HepG2 (cell line): ENCODE data around the gene ZCCHC24. TPM values are rescaled to one million over a fixed set of nuclear protein-coding genes. Genes with fewer than 3 reads are reported as not detected.

Experiments
- ATF7 ChIP-seq, 2 experiments: fragments of 450-650 bp in 1 of 2; sonication (generic) in 1 of 2; formaldehyde crosslinking in 1 of 2; IDR thresholded peaks; 2 replicates each; pipeline versions ENCODE4 v1.4.0 to v1.6.1; 2016 to 2020; ENCODE audit warnings: antibody characterized with exemption in 1 of 2, mild to moderate bottlenecking in 1 of 2, missing genetic modification reagents in 1 of 2
- CAMTA2 ChIP-seq: sonication (generic); formaldehyde crosslinking; IDR thresholded peaks from 2 replicates; pipeline ENCODE4 v1.4.0; 2020; ENCODE audit warnings: mild to moderate bottlenecking, missing genetic modification reagents, borderline replicate concordance
- EZH2 ChIP-seq: conservative IDR thresholded peaks from 2 replicates; pipeline ENCODE4 v1.6.1; 2012; ENCODE audit warnings: mild to moderate bottlenecking, low read depth, low read length, moderate library complexity
- FOXP1 ChIP-seq, 2 experiments: fragments of 450-650 bp in 1 of 2; IDR thresholded peaks; 2 replicates each; pipeline ENCODE4 v1.6.1; 2017 to 2018; ENCODE audit warnings: antibody characterized with exemption in 1 of 2
- KDM4B ChIP-seq: sonication (generic); formaldehyde crosslinking; IDR thresholded peaks from 2 replicates; pipeline ENCODE4 v1.4.0; 2020; ENCODE audit warnings: missing genetic modification reagents
- MAZ ChIP-seq, 2 experiments: sonication (generic) in 1 of 2; formaldehyde crosslinking in 1 of 2; IDR thresholded peaks; 2 replicates each; pipeline versions ENCODE4 v1.5.0 to v1.6.1; 2012 to 2020; ENCODE audit warnings: low read depth in 2 of 2, mild to moderate bottlenecking in 2 of 2, borderline replicate concordance in 1 of 2, improper control_type of control experiment in 1 of 2, low read length in 1 of 2, missing genetic modification reagents in 1 of 2, moderate library complexity in 1 of 2
- MEIS1 ChIP-seq: sonication (generic); formaldehyde crosslinking; IDR thresholded peaks from 2 replicates; pipeline ENCODE4 v1.9.0; 2021; ENCODE audit warnings: mild to moderate bottlenecking, missing genetic modification reagents, moderate library complexity, borderline replicate concordance
- MTF2 ChIP-seq: sonication (generic); formaldehyde crosslinking; IDR thresholded peaks from 2 replicates; pipeline ENCODE4 v1.5.0; 2020; ENCODE audit warnings: missing genetic modification reagents, borderline replicate concordance
- NR2F6 ChIP-seq, 2 experiments: IDR thresholded peaks; 2 replicates each; pipeline ENCODE4 v1.6.1; 2016; ENCODE audit warnings: antibody characterized with exemption in 1 of 2, mild to moderate bottlenecking in 1 of 2
- PITX1 ChIP-seq: sonication (generic); formaldehyde crosslinking; IDR thresholded peaks from 2 replicates; pipeline ENCODE4 v1.5.1; 2020; ENCODE audit warnings: mild to moderate bottlenecking, missing genetic modification reagents
- PRPF4 ChIP-seq: fragments of 200-400 bp; formaldehyde crosslinking; IDR thresholded peaks from 2 replicates; pipeline ENCODE4 v1.6.1; 2016; ENCODE audit warnings: low read length, low read depth; ENCODE audit not compliant: poor library complexity, severe bottlenecking
- RELA ChIP-seq: sonication (generic); formaldehyde crosslinking; IDR thresholded peaks from 2 replicates; pipeline ENCODE4 v1.4.0; 2020; ENCODE audit warnings: missing genetic modification reagents
- SAP130 ChIP-seq: IDR thresholded peaks from 2 replicates; pipeline ENCODE4 v1.6.1; 2016; ENCODE audit warnings: low read depth
- SOX6 ChIP-seq, 2 experiments: fragments of 450-650 bp in 1 of 2; sonication (generic) in 1 of 2; formaldehyde crosslinking in 1 of 2; IDR thresholded peaks; 2 replicates each; pipeline versions ENCODE4 v1.4.0 to v1.6.1; 2017 to 2020; ENCODE audit warnings: antibody characterized with exemption in 1 of 2, mild to moderate bottlenecking in 1 of 2, missing genetic modification reagents in 1 of 2
- ZNF292 ChIP-seq: sonication (generic); formaldehyde crosslinking; IDR thresholded peaks from 2 replicates; pipeline ENCODE4 v1.8.1; 2022; ENCODE audit warnings: mild to moderate bottlenecking, low read depth, missing genetic modification reagents, borderline replicate concordance
- ZNF3 ChIP-seq: IDR thresholded peaks from 2 replicates; pipeline ENCODE4 v1.7.0; 2017; ENCODE audit warnings: inconsistent platforms
- polyA plus RNA-seq, 8 experiments: library from polyadenylated mRNA; depleted of rRNA in 3 of 8; stranded (reverse) in 7 of 8; unstranded in 1 of 8; fragments of >200 nt; fragmentation: Illumina TruSeq in 4 of 8; extraction: Trizol in 4 of 8; gene quantifications; 2 replicates each; pipeline versions ENCODE4 v1.2.1 to v1.2.3, GENCODE V29; 2011 to 2016; ENCODE audit warnings: low read depth in 4 of 8, missing spikeins in 1 of 8, mixed read lengths in 1 of 8; ENCODE audit not compliant: insufficient read depth in 1 of 8
- total RNA-seq, 5 experiments: library from RNA; depleted of rRNA; stranded (reverse); fragments of >200 nt; fragmentation: Illumina TruSeq; extraction: Trizol; gene quantifications; 2 replicates each; pipeline ENCODE4 v1.2.3, GENCODE V29; 2016; ENCODE audit warnings: low read depth in 1 of 5
- TF ChIP-seq, protein P1 (sequence below): IDR thresholded peaks from 2 replicates; pipeline ENCODE4 v1.6.1; 2018; ENCODE audit warnings: missing genetic modification reagents, mild to moderate bottlenecking, missing compliant biosample characterization
- TF ChIP-seq, protein P2 (sequence below): conservative IDR thresholded peaks from 2 replicates; pipeline ENCODE4 v1.6.1; 2018; ENCODE audit warnings: missing genetic modification reagents
- TF ChIP-seq, protein P3 (sequence below): IDR thresholded peaks from 2 replicates; pipeline ENCODE4 v1.6.1; 2016; ENCODE audit warnings: missing compliant biosample characterization, missing genetic modification reagents, borderline replicate concordance
- TF ChIP-seq, protein P4 (sequence below): sonication (generic); formaldehyde crosslinking; IDR thresholded peaks from 2 replicates; pipeline ENCODE4 v1.8.1; 2023; ENCODE audit warnings: mild to moderate bottlenecking, moderate library complexity, missing genetic modification reagents
- TF ChIP-seq, protein P5 (sequence below): sonication (generic); formaldehyde crosslinking; IDR thresholded peaks from 2 replicates; pipeline ENCODE4 v1.4.0; 2020; ENCODE audit warnings: missing genetic modification reagents

ZCCHC24 gene
- total and polyA plus RNA-seq, 2 of the 13 experiments (the other 11 are each of a cell fraction or from before 2014, with no cell fraction given): 3.1 to 7.9 TPM

DNA sequence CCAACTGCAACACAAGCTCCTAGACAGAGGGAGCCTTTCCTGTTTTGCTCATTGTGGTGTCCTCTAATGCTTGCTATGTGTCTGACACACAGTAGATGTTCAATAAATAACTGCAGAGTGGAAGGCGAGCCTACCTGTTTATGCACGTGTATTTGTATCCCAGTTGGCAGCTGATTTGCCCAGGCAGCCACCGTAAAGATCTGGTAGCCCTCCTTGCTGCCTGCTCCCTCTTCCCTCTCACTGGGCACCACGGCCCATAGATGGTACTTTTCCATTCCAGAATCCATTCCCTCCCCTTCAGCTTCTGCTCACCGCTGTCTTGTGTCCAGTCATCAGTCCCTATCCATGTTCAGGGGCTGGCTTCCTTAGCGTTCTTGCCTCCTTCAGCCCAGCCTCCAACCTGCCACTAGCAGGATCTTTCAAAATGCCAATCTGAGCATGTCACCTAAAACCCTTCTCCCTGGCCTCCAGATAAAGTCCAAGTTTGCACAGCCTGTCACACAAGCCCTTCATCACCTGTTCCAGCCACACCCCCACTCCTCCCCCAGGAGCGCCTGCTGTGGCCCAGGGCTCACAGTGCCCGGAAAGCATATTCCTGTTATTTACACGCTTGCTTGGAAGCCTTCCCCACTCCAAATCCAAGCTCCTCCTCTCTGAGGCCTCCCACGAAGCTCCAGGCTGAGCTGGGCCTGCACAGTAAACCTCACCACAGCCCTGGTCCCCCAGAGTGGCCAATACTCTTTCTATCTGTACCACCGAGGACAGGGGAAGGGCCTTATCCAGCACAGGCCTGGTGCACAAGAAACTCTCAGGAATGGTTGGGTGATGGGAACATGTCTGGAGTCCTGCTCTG lies 21.0 kb downstream of the ZCCHC24 start (continued):
- TF ChIP-seq, protein P1, sequence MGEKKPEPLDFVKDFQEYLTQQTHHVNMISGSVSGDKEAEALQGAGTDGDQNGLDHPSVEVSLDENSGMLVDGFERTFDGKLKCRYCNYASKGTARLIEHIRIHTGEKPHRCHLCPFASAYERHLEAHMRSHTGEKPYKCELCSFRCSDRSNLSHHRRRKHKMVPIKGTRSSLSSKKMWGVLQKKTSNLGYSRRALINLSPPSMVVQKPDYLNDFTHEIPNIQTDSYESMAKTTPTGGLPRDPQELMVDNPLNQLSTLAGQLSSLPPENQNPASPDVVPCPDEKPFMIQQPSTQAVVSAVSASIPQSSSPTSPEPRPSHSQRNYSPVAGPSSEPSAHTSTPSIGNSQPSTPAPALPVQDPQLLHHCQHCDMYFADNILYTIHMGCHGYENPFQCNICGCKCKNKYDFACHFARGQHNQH: 0 out of 2 replicates have a peak, but pooled peaks have one; percentile 47
- TF ChIP-seq, protein P2, sequence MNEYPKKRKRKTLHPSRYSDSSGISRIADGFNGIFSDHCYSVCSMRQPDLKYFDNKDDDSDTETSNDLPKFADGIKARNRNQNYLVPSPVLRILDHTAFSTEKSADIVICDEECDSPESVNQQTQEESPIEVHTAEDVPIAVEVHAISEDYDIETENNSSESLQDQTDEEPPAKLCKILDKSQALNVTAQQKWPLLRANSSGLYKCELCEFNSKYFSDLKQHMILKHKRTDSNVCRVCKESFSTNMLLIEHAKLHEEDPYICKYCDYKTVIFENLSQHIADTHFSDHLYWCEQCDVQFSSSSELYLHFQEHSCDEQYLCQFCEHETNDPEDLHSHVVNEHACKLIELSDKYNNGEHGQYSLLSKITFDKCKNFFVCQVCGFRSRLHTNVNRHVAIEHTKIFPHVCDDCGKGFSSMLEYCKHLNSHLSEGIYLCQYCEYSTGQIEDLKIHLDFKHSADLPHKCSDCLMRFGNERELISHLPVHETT (CRISPR knock-in tag): 0 out of 2 replicates have a peak, but pooled peaks have one; percentile 46
- TF ChIP-seq, protein P3, sequence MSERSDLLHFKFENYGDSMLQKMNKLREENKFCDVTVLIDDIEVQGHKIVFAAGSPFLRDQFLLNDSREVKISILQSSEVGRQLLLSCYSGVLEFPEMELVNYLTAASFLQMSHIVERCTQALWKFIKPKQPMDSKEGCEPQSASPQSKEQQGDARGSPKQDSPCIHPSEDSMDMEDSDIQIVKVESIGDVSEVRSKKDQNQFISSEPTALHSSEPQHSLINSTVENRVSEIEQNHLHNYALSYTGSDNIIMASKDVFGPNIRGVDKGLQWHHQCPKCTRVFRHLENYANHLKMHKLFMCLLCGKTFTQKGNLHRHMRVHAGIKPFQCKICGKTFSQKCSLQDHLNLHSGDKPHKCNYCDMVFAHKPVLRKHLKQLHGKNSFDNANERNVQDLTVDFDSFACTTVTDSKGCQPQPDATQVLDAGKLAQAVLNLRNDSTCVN (CRISPR knock-in tag): 0 out of 2 replicates have a peak, but pooled peaks have one; percentile 41
- TF ChIP-seq PRPF4 (no peak), SOX6 (IDR thresholded peaks at IDR 0.05) (no peak), SOX6 (CRISPR knock-in tag; IDR thresholded peaks at IDR 0.05) (peak; percentile 64), MEIS1 (CRISPR knock-in tag) (0 out of 2 replicates have a peak, but pooled peaks have one; percentile 57), MAZ (IDR thresholded peaks at IDR 0.05; ENCODE audit: borderline replicate concordance, low read depth, low read length) (no peak), MAZ (CRISPR knock-in tag; IDR thresholded peaks at IDR 0.05; ENCODE audit: low read depth) (no peak), MTF2 (CRISPR knock-in tag) (peak; percentile 53; the same call in 1 of the 2 replicates), EZH2 (no peak), PITX1 (CRISPR knock-in tag) (peak; percentile 78; the same call in 1 of the 2 replicates), FOXP1 (IDR thresholded peaks at IDR 0.05) (no peak), FOXP1 (CRISPR knock-in tag; IDR thresholded peaks at IDR 0.05) (peak; percentile 63; the same call in 1 of the 2 replicates), ZNF3 (CRISPR knock-in tag) (no peak), RELA (CRISPR knock-in tag) (no peak), SAP130 (CRISPR knock-in tag) (peak; percentile 93), CAMTA2 (no peak), ATF7 (IDR thresholded peaks at IDR 0.05) (no peak), ATF7 (CRISPR knock-in tag; IDR thresholded peaks at IDR 0.05) (peak; percentile 80; the same call in 1 of the 2 replicates), NR2F6 (IDR thresholded peaks at IDR 0.05) (peak; percentile 41; the same call in 1 of the 2 replicates), NR2F6 (CRISPR knock-in tag; IDR thresholded peaks at IDR 0.05) (no peak; the same call in 1 of the 2 replicates), KDM4B (CRISPR knock-in tag) (no peak), ZNF292 (CRISPR knock-in tag) (peak; percentile 88; the same call in 1 of the 2 replicates)
- TF ChIP-seq, protein P4, sequence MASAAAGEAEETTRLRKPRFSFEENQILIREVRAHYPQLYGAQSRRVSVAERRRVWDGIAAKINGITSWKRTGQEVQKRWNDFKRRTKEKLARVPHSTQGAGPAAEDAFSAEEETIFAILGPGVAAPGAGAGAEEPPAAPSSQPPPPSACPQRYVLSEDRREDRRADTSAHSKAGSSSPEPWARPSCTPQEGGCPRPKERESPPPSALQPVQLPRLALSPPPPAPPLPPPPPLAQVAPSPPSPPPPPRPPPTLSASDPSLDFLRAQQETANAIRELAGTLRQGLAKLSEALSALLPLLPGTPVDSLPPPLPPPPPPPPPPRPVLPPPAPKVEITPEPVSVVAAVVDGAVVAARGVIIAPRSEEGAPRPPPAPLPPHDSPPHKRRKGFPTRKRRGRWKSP (CRISPR knock-in tag): 0 out of 2 replicates have a peak, but pooled peaks have one; percentile 19
- TF ChIP-seq, protein P5, sequence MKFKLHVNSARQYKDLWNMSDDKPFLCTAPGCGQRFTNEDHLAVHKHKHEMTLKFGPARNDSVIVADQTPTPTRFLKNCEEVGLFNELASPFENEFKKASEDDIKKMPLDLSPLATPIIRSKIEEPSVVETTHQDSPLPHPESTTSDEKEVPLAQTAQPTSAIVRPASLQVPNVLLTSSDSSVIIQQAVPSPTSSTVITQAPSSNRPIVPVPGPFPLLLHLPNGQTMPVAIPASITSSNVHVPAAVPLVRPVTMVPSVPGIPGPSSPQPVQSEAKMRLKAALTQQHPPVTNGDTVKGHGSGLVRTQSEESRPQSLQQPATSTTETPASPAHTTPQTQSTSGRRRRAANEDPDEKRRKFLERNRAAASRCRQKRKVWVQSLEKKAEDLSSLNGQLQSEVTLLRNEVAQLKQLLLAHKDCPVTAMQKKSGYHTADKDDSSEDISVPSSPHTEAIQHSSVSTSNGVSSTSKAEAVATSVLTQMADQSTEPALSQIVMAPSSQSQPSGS: peak; percentile 89
